ENCODE measurements around the gene IQCF2.
"Not testable (repeated sequence)": the region's sequence is repeated elsewhere in the genome, so short reads cannot be mapped to it uniquely, and the experiment has no call there.

IQCF2 gene

GRCh38 chr3:51879937-51880336, 18.5 kb downstream of the IQCF2 start:
- DNase-seq = no peak

GRCh38 chr3:51886447-51886846, 25.0 kb downstream of the IQCF2 start:
- DNase-seq = no peak

DNA sequence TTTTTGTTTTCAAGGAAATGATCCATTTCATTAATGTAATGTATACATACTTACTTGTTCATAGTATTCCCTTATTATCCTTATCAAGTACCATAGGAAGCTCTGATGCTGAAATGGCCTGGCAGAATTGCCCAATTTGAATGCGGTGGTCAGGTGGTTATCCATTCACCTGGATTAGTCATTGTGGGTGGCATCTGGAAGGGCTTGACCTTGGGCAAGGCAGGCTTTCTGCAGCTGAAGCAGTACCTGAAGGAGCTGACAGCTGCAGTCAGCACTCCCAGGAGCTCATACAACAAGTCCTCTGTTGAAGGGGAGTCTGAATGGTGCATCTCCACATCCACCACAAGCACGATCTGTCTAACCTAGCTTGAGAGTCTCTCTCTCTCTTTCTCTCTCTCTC, 26.2 kb downstream of the IQCF2 start:
- no peak for DNase-seq

- DNase-seq = no peak
These were observed 27.2 kb downstream of the IQCF2 start for GRCh38 chr3:51888463-51889105.

DNA sequence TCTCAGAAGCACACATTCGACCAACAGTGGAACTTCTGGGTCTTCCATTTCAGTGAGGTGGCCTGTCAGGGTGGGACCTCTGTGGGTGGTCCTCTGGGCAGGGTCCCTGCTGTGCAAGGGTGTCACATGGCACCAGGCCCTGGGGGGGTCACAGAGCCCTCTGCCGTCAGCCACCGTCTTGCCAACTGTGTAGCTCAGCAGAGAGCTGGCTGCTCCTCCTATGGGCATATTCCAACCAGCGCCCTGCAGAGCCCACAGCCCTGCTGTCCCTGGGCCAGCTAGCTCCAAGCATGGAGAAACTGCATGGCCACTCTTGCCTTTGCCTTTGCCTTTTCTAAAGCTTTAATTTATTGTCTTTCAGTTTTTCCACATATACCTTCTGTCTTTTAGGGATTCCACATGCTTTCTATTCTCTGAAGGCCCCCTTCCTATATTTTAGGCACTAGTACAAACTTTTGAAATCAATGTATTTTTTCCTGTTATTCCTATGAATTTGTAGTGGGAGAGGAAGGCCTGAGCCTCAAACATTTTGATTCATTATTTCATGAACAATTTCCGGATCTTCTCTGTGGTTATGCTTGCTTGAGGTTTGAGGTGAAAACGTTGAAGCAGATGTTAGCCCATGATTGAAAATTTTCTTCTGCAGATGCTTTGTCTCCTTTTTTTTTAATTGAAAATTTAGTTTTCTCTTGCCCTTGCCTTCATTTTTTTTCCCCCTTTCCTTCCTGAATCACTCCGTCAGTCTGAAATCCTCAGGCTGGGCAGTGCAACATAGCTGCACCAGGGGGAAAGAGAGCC, 30.0 kb downstream of the IQCF2 start:
- DNase-seq = no peak

GRCh38 chr3:51894391-51894790, 33.0 kb downstream of the IQCF2 start:
- no peak for DNase-seq

DNA sequence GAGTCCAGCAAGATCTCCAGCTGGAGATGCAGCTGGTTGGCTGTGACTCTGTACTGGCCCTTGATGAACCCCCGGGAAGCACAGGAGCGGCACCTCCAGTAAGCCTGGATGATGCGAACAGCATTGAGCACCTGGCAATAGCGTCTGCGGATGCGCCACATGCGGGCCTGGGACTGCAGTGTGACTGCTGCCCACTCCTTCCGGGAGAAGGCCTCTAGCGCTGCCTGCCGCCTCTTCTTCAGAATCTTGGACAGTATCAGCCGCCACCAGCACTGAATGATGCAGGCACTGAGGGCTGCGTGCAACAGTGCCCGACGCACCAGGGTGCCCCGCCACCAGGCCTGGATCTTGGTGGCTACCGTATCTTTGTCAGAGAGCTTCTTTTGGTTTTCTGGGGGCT, 33.5 kb downstream of the IQCF2 start:
- DNase-seq = no peak

GRCh38 chr3:51896607-51897305, 35.3 kb downstream of the IQCF2 start:
- DNase-seq = no peak

GRCh38 chr3:51897391-51897790, 36.0 kb downstream of the IQCF2 start:
- no peak for DNase-seq

DNA sequence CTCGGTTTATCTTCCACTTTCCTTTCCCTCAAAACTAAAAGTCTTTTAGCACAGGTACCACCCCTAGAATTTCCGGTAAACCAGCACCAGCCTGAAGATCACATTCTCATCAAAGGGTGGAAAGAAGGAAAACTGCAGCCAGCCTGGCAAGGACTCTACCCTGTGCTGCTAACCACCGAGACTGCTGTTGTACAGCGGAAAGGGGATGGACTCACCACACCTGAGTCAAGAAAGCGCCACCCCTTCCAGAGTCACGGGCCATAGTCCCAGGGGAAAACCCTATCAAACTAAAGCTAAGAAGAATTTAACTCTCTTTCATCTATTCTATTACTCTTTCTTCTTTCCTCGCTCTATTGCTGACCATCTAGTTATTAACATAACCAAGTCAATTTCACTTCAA, 38.6 kb downstream of the IQCF2 start:
- DNase-seq = not testable (repeated sequence)

DNA sequence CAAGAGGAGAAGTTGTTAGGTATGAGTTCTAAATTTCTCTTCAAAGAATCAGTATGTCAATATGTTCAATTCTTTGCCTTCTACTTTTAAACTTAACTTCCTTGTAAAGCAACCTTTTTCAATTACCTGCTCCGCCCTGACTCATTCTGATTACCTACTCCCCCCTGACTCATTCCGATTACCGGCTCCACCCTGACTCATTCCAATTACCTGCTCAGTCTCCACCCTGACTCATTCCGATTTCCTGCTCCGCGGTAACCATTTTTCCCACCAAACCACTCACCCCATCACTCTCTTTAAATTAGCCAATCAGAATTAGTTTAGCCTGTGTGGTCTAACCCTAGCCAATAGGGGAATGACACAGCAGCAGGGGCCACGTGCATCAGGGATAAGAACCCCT, 40.9 kb downstream of the IQCF2 start:
- not testable (repeated sequence) for DNase-seq

GRCh38 chr3:51904034-51904823, 42.8 kb downstream of the IQCF2 start:
- no peak for DNase-seq

DNA sequence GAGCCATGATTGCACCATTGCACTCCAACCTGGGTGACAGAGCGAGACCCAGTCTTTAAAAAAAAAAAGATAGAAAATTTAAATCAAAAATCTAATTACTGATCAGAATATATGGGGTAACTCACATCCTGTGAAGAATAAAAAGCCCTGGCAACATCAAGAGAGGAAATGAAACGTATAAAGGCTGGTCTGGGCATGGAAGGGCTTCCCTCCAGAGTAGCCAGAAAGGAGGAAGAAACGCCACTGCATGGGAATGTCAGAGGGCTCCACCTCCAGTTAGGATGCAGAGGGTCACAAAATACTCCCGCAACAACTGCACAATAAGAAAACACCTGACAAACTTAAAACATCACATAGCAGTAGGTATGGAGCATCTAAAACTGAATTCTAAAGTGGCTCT, 46.6 kb downstream of the IQCF2 start:
- DNase-seq = no peak
